GM21717 (cell line): ENCODE results near the gene PARP1.
"Not testable (repeated sequence)": the region's sequence is repeated elsewhere in the genome, so short reads cannot be mapped to it uniquely, and the experiment has no call there.

Experiments
- ATAC-seq: cut with Tn5 transposase; IDR thresholded peaks from one replicate; pipeline ENCODE4 v1.9.1; 2021; ENCODE audit warnings: mild to moderate bottlenecking, moderate library complexity; ENCODE audit not compliant: unreplicated experiment

The PARP1 gene

DNA sequence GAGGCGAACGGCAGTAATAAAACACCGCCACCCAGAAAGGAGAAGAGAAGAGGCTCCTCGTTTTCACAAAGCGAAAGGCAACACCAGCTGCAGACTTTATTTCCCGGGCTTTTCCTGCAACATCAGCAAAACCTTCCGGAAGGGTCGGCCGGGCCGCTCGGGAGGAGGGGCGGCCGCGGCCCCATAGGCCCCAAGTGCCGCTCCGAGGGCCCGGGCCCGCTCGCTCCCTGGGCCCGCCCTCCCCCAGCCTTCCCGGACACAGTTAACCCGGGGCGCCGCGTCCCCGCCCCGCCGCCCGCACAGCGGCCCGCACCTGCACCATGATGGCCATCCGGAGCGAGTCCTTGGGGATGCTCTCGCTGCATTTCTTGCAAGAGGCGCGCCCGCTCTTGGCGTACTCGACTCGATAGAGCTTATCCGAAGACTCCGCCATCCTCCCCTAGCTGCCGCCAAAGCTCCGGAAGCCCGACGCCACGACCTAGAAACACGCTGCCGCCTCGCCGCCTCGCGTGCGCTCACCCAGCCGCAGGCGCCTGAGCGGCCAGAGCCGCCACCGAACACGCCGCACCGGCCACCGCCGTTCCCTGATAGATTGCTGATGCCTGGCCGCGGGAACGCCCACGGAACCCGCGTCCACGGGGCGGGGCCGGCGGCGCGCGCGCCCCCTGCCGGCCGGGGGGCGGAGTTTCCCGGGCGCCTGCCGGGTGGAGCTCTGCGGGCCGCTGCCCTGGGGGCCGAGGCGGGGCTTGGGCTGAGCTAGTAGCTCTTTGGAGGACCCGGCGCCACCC lies at the start of gene PARP1:
PARP1 (minus strand) TSS at position 597 of the 788 bp plus-strand sequence; CDS start at position 433, 164 bp downstream.
- ATAC-seq: peak; percentile 76

DNA sequence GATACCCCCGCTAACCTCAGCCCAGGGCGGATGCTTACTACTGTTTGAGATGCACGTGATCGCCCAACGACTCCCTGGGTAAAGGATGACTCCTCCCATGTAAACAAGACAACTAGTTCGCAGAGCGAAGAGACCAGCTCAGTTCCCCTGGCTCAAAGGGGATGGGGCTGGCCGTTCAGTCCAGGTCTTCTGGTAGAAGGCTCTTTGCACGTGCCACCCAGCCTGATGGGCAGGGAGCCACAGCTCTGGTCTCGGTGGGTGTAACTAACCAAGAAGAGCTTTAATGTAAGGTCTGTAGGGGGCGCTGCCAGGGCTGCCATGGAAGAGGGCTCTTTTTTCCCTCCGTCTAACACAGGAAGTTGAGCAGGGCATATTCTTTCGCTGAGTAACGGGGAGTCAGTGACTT lies 49.4 kb upstream of the PARP1 start:
- ATAC-seq: no peak

- ATAC-seq: no peak
These were observed 48.0 kb upstream of the PARP1 start for GRCh38 chr1:226455843-226456242.

GRCh38 chr1:226454349-226454748 lies 46.5 kb upstream of the PARP1 start:
- ATAC-seq: no peak

GRCh38 chr1:226453015-226453704 lies 45.3 kb upstream of the PARP1 start:
- ATAC-seq: no peak

GRCh38 chr1:226450688-226451087 lies 42.8 kb upstream of the PARP1 start:
- ATAC-seq: no peak

DNA sequence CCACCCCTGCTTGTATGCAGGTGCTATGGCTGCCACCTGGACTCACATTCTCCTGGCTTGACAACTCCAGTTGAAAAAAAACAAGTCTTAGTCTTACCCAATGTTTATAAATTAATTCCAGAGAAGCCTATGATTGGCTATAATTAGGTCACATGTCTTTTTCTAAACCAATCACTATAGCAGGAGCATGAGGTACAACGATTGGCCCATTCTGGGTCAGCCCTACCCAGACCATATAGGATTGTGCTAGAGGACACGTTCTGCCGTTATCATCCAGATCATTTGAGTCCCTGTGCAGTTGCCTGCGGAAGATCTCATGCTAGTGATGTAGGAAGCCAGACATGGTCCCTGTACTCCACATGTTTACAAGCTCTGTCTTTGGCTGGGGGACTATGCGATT lies 41.9 kb upstream of the PARP1 start:
- ATAC-seq: no peak

DNA sequence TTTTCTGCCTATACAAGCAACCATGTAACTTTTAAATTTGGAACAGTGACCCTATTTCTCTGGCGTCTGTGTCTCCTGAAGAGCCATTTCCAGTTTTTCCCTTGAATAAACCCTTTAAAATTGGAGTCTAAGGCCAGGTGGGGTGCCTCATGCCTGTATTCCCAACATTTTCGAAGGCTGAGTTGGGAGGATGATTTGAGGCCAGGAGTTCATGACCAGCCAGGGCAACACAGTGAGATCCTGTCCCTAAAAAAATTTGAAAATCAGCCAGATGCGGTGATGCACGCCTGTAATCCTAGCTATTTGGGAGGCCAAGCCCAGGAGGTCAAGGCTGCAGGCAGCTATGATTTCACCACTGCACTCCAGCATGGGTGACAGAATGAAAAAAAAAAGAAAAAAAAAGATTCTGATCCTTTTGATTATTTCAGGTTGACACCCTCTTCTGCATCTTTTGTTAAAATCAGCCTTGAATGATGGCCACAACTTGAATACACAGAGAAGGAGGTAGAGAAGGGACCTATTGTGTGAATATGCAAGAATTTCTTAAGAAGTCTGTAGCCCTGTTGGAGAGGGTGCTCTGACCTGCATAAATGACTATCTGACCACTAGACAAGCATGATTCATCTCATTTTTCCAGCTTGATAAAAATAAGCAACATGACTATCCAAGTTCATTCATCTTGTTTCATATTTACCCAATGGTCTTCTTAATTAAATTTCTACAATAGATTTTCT lies 40.2 kb upstream of the PARP1 start:
- no peak for ATAC-seq

DNA sequence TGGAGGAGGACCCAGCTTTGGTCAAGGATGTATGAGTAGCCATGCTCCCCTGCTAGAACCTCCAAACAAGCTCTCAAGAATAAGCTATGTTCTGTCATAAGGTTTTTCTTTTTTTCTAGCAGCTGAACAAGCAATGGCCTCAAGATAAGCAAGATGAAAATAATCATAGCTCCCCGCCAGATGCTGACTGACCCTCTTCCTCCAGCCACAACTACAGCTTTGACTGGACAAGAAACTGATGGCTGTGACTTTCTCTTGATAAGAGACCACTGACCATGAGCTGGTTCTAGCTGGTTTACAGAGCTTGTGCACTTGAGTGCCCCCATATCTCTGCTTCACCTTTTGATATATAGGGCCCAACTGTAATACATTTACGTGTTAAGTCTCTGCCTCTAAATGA lies 38.2 kb upstream of the PARP1 start:
- no peak for ATAC-seq

- ATAC-seq: peak; percentile 100
These were observed 37.0 kb upstream of the PARP1 start for GRCh38 chr1:226444901-226445300.

DNA sequence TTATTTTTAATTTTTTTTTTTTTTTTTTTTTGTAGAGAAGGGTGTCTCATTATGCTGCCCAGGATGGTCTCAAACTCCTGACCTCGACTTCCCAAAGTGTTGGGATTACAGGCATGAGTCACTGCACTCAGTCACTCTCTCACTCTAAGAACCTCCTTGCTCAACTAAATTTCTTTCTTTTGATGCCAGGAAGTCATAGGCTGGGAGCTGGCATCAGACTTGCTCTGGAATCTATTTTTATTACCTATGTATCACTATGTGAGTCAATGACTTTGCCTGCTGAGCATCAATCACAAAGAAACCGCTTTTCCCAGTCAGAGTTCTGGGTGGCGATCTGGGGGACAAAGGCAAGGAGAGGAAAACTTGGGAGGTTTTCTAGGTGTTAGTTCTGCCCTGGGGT lies 35.5 kb upstream of the PARP1 start:
- no peak for ATAC-seq

- ATAC-seq: no peak
These were observed 35.1 kb upstream of the PARP1 start for GRCh38 chr1:226443033-226443432.

DNA sequence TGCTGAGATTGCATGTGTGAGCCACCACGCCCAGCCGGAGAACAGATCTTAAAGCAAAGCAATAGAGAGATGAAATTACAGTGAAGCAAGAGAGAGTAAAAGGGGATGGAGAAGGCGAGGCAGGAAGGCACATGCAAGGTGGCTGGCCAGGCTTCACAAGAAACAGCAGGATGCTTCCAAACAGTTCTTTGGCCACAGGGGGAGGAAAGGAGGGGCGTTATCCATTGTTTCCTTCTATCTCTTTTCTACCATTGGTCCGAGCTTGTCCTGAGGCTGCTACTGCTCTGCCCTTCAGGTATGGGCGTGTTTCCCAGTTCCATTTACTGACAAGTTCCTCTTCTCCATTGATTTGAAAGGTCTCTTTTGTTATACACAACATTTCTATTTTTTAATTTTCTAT lies 33.7 kb upstream of the PARP1 start:
- ATAC-seq: no peak

DNA sequence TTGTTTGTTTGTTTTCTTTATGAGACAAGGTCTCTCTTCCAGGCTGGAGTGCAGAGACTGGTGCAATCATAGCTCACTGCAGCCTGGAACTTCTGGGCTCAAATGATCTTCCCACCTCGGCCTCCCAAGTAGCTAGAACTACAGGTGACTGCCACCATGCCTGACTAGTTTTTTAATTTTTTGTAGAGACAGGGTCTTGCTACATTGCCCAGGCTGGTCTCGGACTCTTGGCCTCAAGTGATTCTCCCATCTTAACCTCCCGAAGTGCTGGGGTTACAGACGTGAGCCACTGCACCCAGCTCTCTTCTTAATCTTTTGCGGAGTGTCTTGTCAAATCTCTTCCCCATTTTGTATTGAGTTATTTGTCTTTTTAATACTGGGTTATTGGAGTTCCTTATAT lies 32.6 kb upstream of the PARP1 start:
- ATAC-seq: no peak

- no peak for ATAC-seq
These were observed 30.1 kb upstream of the PARP1 start for GRCh38 chr1:226438007-226438406.

DNA sequence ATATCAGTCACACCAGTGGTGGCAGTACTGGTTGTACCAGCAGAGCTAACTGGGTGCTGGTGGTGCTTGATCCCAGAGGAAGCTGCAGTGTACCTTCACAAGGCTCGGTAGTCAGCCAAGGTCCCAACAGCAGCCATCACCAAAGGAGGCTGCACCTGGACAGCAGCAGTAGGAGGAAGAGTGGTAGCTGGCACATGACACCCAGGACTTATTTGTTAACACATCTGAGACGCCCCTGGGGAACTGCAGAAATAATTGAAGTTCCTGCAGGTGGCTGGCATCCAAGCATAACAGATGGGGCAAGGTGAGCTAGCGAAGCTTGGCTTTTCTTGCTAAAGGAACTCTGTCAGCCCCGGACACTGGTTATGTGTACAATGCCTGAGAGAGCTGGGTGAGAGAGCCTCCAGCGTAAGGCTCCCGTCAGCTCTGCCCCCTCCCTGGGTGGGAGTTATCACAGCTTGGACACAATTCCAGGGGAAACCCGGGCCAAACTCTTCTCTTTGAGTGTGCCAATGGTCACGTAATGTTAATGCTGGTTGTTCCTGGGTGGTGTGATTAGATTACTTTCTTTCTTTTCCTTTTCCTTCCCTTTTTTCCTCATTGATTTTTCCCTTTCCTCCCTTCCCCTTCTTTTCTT lies 29.1 kb upstream of the PARP1 start:
- no peak for ATAC-seq

DNA sequence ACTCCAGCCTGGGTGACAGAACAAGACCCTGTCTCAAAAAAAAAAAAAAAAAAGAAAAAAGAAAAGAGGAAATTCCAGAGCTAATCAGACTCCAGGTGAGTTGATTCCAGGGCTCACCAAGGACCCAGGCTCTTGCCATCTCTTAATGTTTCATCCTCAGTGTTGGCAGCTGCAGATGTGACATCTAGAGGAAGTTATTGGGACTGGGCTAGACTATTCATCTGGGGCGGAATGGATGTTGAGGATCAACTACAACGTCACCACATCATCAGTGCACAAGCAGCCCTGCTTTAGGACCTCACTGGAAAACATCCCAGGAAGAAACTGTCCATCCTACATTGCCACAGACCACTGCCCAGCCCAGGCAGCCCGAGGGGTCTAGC lies 28.6 kb upstream of the PARP1 start:
- ATAC-seq: no peak

DNA sequence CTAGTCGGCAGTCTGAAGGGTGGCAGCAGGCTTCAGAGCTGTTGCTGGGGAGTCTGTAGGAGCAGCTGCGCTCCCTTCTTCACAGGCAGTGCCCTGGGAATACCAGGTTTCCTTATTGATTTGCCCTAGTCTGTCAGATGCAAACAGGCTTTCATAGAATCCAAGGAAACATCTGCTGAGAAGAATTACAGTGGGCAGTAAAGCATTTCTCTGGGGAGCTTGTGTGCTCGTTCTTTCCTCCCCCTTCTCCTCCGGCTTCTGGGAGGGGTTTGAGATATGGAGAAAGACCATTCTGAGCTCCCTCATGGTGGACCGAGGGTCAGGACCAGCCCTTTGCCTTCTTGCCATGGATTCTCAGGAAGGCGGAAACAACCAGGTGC lies 25.4 kb upstream of the PARP1 start:
- ATAC-seq: no peak

DNA sequence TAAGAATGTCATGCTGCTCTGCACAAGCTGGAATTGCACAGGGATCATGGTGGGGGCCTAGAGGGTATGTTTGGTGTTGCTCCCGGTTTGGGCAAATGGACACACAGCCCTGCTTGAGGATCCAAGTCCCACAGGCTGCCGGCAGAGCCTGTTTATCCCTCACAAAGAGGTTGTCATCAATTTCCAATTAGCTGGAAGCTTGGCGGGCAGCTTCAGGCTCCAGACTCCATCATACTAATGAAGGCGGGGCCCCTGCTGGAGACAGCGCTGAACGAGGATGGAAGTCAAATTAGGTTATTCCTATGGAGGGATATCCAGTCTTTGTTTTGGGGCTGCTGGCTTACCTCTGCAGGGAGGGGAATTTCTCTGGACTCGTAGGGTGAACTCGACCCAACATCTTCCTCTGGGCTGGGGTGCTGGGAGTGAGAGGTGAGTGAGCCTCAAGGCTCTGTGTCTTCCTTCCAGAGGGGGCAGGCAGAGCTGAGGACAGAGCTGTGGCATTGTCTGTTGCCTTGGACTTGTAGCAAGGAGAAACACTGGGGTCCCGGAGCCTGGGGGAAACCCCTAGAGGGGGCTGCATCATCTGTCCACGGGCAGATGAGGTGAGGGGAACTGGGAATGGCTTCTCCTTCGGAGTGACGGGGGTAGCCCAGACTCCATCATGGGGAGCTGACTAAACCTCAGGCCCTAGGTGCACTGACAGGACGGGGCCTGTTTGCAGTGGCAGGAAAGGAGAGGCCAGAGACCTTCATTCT lies 24.9 kb upstream of the PARP1 start:
- ATAC-seq: no peak

GRCh38 chr1:226431898-226432297 lies 24.0 kb upstream of the PARP1 start:
- ATAC-seq: not testable (repeated sequence)
